ENCODE results near the gene PTGES. TPM values are rescaled to one million over a fixed set of nuclear protein-coding genes. Genes with fewer than 3 reads are reported as not detected.
"Not testable (repeated sequence)": the region's sequence is repeated elsewhere in the genome, so short reads cannot be mapped to it uniquely, and the experiment has no call there.

Gene PTGES
- total RNA-seq, 1 experiment from 2014 or later: 2.5 TPM

- no peak overlapping the region for H3K4me3 Mint-ChIP-seq
- POLR2A ChIA-PET: interaction anchor here (0.6 kb wide), 1 partner anchor 676 kb away, joined by 6 read pairs; no protein-coding TSS in a partner anchor
- no peaks in the 10 kb centered on the region for H3K36me3 Mint-ChIP-seq
- DNase-seq (ENCODE audit: low spot score): no peak
- H3K27me3 Mint-ChIP-seq (ENCODE audit: low read depth): no peaks in the 10 kb centered on the region
- TF ChIP-seq, protein P1, sequence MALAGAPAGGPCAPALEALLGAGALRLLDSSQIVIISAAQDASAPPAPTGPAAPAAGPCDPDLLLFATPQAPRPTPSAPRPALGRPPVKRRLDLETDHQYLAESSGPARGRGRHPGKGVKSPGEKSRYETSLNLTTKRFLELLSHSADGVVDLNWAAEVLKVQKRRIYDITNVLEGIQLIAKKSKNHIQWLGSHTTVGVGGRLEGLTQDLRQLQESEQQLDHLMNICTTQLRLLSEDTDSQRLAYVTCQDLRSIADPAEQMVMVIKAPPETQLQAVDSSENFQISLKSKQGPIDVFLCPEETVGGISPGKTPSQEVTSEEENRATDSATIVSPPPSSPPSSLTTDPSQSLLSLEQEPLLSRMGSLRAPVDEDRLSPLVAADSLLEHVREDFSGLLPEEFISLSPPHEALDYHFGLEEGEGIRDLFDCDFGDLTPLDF (CRISPR knock-in tag; IDR thresholded peaks at IDR 0.05): no peak
- TF ChIP-seq SMAD3 (CRISPR knock-in tag; IDR thresholded peaks at IDR 0.05; ENCODE audit: borderline replicate concordance) (no peak), ELF4 (CRISPR knock-in tag; IDR thresholded peaks at IDR 0.05; ENCODE audit: low read depth) (no peak), ZNF423 (CRISPR knock-in tag; IDR thresholded peaks at IDR 0.05) (no peak), CDX4 (CRISPR knock-in tag; IDR thresholded peaks at IDR 0.05; ENCODE audit: borderline replicate concordance) (no peak), ZNF396 (CRISPR knock-in tag; IDR thresholded peaks at IDR 0.05; ENCODE audit: borderline replicate concordance) (no peak), TEAD1 (CRISPR knock-in tag; IDR thresholded peaks at IDR 0.05) (no peak), TCF7 (CRISPR knock-in tag; IDR thresholded peaks at IDR 0.05; ENCODE audit: low read depth) (no peak), HMGXB4 (CRISPR knock-in tag; IDR thresholded peaks at IDR 0.05) (no peak), ZNF512 (CRISPR knock-in tag; IDR thresholded peaks at IDR 0.05; ENCODE audit: borderline replicate concordance) (no peak), MXD4 (CRISPR knock-in tag; IDR thresholded peaks at IDR 0.05; ENCODE audit: borderline replicate concordance) (no peak), CREM (CRISPR knock-in tag; IDR thresholded peaks at IDR 0.05) (no peak), ATF1 (CRISPR knock-in tag; IDR thresholded peaks at IDR 0.05) (no peak), HMGA2 (CRISPR knock-in tag; IDR thresholded peaks at IDR 0.05) (no peak), KAT7 (CRISPR knock-in tag; IDR thresholded peaks at IDR 0.05; ENCODE audit: borderline replicate concordance) (no peak)
- TF ChIP-seq, protein P2, sequence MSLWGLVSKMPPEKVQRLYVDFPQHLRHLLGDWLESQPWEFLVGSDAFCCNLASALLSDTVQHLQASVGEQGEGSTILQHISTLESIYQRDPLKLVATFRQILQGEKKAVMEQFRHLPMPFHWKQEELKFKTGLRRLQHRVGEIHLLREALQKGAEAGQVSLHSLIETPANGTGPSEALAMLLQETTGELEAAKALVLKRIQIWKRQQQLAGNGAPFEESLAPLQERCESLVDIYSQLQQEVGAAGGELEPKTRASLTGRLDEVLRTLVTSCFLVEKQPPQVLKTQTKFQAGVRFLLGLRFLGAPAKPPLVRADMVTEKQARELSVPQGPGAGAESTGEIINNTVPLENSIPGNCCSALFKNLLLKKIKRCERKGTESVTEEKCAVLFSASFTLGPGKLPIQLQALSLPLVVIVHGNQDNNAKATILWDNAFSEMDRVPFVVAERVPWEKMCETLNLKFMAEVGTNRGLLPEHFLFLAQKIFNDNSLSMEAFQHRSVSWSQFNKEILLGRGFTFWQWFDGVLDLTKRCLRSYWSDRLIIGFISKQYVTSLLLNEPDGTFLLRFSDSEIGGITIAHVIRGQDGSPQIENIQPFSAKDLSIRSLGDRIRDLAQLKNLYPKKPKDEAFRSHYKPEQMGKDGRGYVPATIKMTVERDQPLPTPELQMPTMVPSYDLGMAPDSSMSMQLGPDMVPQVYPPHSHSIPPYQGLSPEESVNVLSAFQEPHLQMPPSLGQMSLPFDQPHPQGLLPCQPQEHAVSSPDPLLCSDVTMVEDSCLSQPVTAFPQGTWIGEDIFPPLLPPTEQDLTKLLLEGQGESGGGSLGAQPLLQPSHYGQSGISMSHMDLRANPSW (CRISPR knock-in tag; conservative IDR thresholded peaks at IDR 0.05; ENCODE audit: low read depth): no peak
- TF ChIP-seq, protein P3, sequence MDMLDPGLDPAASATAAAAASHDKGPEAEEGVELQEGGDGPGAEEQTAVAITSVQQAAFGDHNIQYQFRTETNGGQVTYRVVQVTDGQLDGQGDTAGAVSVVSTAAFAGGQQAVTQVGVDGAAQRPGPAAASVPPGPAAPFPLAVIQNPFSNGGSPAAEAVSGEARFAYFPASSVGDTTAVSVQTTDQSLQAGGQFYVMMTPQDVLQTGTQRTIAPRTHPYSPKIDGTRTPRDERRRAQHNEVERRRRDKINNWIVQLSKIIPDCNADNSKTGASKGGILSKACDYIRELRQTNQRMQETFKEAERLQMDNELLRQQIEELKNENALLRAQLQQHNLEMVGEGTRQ (CRISPR knock-in tag; IDR thresholded peaks at IDR 0.05): no peak
- ATAC-seq: no peak
- H3K27ac Mint-ChIP-seq: no peak overlapping the region
- peaks cover 6% of the 10 kb centered on the region for H3K4me1 Mint-ChIP-seq
- CTCF ChIA-PET: interaction anchor here (0.6 to 2.2 kb wide), 10 partner anchors 9 to 555 kb away, joined by 3 to 8 read pairs (median 4); no protein-coding TSS in a partner anchor
- no peaks in the 10 kb centered on the region for H3K9me3 Mint-ChIP-seq
Measured at GRCh38 chr9:129762985-129763926, 10.4 kb upstream of the PTGES start.

DNA sequence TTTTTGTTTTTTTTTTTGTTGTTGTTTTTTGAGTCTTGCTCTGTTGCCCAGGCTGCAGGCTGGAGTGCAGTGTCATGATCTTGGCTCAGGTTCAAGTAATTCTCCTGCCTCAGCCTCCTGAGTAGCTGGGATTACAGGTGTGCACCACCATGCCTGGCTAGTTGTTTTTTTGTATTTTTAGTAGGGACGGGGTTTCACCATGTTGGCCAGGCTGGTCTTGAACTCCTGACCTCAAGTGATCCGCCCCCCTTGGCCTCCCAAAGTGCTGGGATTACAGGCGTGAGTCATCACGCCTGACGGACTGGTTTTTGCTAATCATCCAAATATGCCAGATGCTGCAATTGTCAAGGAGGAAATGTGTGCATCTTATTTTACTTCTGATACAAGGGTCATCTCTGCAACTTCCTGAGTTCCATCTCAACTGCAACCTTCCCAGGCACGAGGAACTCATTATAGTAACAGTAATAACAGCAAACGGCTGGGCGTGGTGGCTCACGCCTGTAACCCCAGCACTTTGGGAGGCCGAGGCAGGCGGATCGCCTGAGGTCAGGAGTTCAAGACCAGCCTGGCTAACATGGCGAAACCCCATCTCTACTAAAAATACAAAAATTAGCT, 9.6 kb upstream of the PTGES start:
- H3K27me3 Mint-ChIP-seq (ENCODE audit: low read depth); H3K27ac Mint-ChIP-seq; H3K4me1 Mint-ChIP-seq; H3K4me3 Mint-ChIP-seq; DNase-seq (ENCODE audit: low spot score); ATAC-seq; H3K9me3 Mint-ChIP-seq; H3K36me3 Mint-ChIP-seq: not testable (repeated sequence)
- CTCF ChIA-PET: interaction anchor here (0.7 to 2.2 kb wide), 5 partner anchors 25 to 631 kb away, joined by 3 to 10 read pairs (median 6); no protein-coding TSS in a partner anchor
- POLR2A ChIA-PET: interaction anchor here (0.6 to 0.7 kb wide), 3 partner anchors 86 to 478 kb away, joined by 4 to 8 read pairs (median 7); no protein-coding TSS in a partner anchor
